B cell (primary cell): Measurements from ENCODE around the gene DSN1. TPM values are rescaled to one million over a fixed set of nuclear protein-coding genes. Genes with fewer than 3 reads are reported as not detected.
"Not testable (repeated sequence)": the region's sequence is repeated elsewhere in the genome, so short reads cannot be mapped to it uniquely, and the experiment has no call there.

ENCODE experiments used
- ATAC-seq: fragments of 200-7000 bp; cut with Tn5 transposase; one replicate; pipeline ENCODE4 v1.10.0; 2021; ENCODE audit warnings: low read depth, mild to moderate bottlenecking, moderate number of reproducible peaks, moderate library complexity
- CTCF ChIA-PET: fragments of 350-600 bp; sonication (Branson Sonifier 250); formaldehyde crosslinking; loops from one replicate; lab custom pipeline; 2021; ENCODE audit warnings: antibody characterized with exemption, inconsistent platforms; lab: Charles Lee
- POLR2A ChIA-PET: fragments of 350-600 bp; sonication (Branson Sonifier 250); formaldehyde crosslinking; loops from one replicate; lab custom pipeline; 2021; ENCODE audit warnings: antibody characterized with exemption; lab: Charles Lee
- DNase-seq: peaks from one replicate; pipeline ENCODE4 v3.0.0; 2013
- H2AFZ ChIP-seq: 2 replicates; pipeline ENCODE4 v1.6.1; 2012; ENCODE audit warnings: mild to moderate bottlenecking, low read depth, low read length; ENCODE audit not compliant: insufficient read depth, poor library complexity, severe bottlenecking
- H3K27ac ChIP-seq, 2 donors: 1 replicate in 1 of 2; 2 replicates in 1 of 2; pipeline ENCODE4 v1.5.1; 2012 to 2013; ENCODE audit warnings: low read length in 2 of 2, mild to moderate bottlenecking in 2 of 2, moderate library complexity in 1 of 2
- H3K27me3 ChIP-seq, 4 experiments: fragments of 200-600 bp in 1 of 4; sonication (generic) in 1 of 4; replicated peaks in 1 of 4; 1 replicate in 2 of 4; 2 replicates in 2 of 4; pipeline versions ENCODE4 v1.6.1 to v1.7.0; 2013 to 2016; ENCODE audit warnings: low read length in 3 of 4, mild to moderate bottlenecking in 2 of 4, mixed read lengths in 1 of 4, moderate library complexity in 1 of 4; ENCODE audit not compliant: insufficient read depth in 4 of 4, control insufficient read depth in 3 of 4; ENCODE audit errors: control extremely low read depth in 1 of 4
- H3K36me3 ChIP-seq, 2 experiments: replicated peaks in 1 of 2; 1 replicate in 1 of 2; 2 replicates in 1 of 2; pipeline versions ENCODE4 v1.6.1 to v1.7.1; 2013; ENCODE audit warnings: low read length in 1 of 2; ENCODE audit not compliant: insufficient read depth in 2 of 2, control insufficient read depth in 1 of 2; ENCODE audit errors: control extremely low read depth in 1 of 2, extremely low read depth in 1 of 2
- H3K4me1 ChIP-seq, 2 donors: fragments of 200-600 bp in 1 of 2; sonication (generic) in 1 of 2; 1 replicate in 1 of 2; 2 replicates in 1 of 2; pipeline versions ENCODE4 v1.5.1 to v1.6.1; 2013 to 2017; ENCODE audit warnings: low read length in 2 of 2; ENCODE audit not compliant: control insufficient read depth in 2 of 2, insufficient read depth in 2 of 2
- H3K4me2 ChIP-seq: replicated peaks from 2 replicates; pipeline ENCODE3; 2012; ENCODE audit warnings: mild to moderate bottlenecking, low read depth, low read length; ENCODE audit not compliant: poor library complexity, severe bottlenecking
- H3K4me3 ChIP-seq, 5 experiments: fragments of 200-600 bp in 1 of 5; sonication (generic) in 1 of 5; 1 replicate in 3 of 5; 2 replicates in 2 of 5; pipeline versions ENCODE4 v1.5.1 to v1.7.0; 2011 to 2016; ENCODE audit warnings: low read length in 4 of 5, mild to moderate bottlenecking in 4 of 5, low read depth in 2 of 5, control low read depth in 1 of 5, moderate library complexity in 1 of 5; ENCODE audit not compliant: insufficient read depth in 1 of 5; ENCODE audit errors: control extremely low read depth in 1 of 5, extremely low read depth in 1 of 5
- H3K79me2 ChIP-seq: fragments of 200-600 bp; sonication (generic); one replicate; pipeline ENCODE4 v1.6.0; 2016; ENCODE audit warnings: low read length; ENCODE audit not compliant: control insufficient read depth, insufficient read depth
- H3K9ac ChIP-seq: fragments of 200-600 bp; sonication (generic); 2 replicates; pipeline ENCODE4 v1.6.1; 2017; ENCODE audit warnings: mild to moderate bottlenecking, low read length, moderate library complexity
- H3K9me3 ChIP-seq, 3 donors: one replicate each; pipeline versions ENCODE4 v1.6.1 to v1.7.1; 2013; ENCODE audit warnings: low read length in 2 of 3; ENCODE audit not compliant: control insufficient read depth in 2 of 3, insufficient read depth in 1 of 3; ENCODE audit errors: control extremely low read depth in 1 of 3
- H4K20me1 ChIP-seq: 2 replicates; pipeline ENCODE4 v1.6.0; 2012; ENCODE audit warnings: mild to moderate bottlenecking, low read length; ENCODE audit not compliant: insufficient read depth, control insufficient read depth, poor library complexity, severe bottlenecking
- H3K27ac Mint-ChIP-seq: one replicate; pipeline ENCODE4 v1.8.0; 2021; ENCODE audit warnings: mixed read lengths
- H3K27me3 Mint-ChIP-seq: one replicate; pipeline ENCODE4 v1.8.0; 2021; ENCODE audit warnings: mixed read lengths
- H3K4me1 Mint-ChIP-seq: one replicate; pipeline ENCODE4 v1.8.0; 2021; ENCODE audit warnings: mixed read lengths
- H3K4me3 Mint-ChIP-seq: one replicate; pipeline ENCODE4 v1.8.0; 2021; ENCODE audit warnings: mixed read lengths
- H3K9me3 Mint-ChIP-seq: one replicate; pipeline ENCODE4 v1.8.0; 2022; ENCODE audit warnings: mixed read lengths; ENCODE audit not compliant: insufficient read depth
- EZH2 ChIP-seq: IDR thresholded peaks from 2 replicates; pipeline ENCODE4 v1.6.1; 2012; ENCODE audit warnings: borderline replicate concordance, low read depth, mild to moderate bottlenecking, moderate library complexity, low read length; ENCODE audit not compliant: insufficient read depth, poor library complexity, severe bottlenecking
- WGBS: methylation state at CpG from one replicate; pipeline ENCODE4 v1.1.5; 2013; ENCODE audit warnings: missing lambda C conversion rate; ENCODE audit not compliant: insufficient coverage; 5-methylcytosine and 5-hydroxymethylcytosine counted together
- intact Hi-C: fragments of 100-400 bp; cut with micrococcal nuclease; formaldehyde crosslinking; loops from one replicate; pipeline ENCODE4 v1.10.0; 2022
- polyA plus RNA-seq: library from polyadenylated mRNA; depleted of rRNA; stranded (reverse); fragments of >200 nt; gene quantifications from 2 replicates; pipeline ENCODE4 v1.2.3, GENCODE V29; 2012
- total RNA-seq, 2 donors: library from RNA; stranded (reverse); fragments of 120-200 nt in 1 of 2; gene quantifications; 1 replicate in 1 of 2; 2 replicates in 1 of 2; pipeline versions ENCODE4 v1.2.3 to v1.2.4, GENCODE V29; 2013 to 2022
- TF ChIP-seq, protein P1 (sequence below): fragments of 200-600 bp; IDR thresholded peaks from one replicate; pipeline ENCODE4 v1.8.0; 2022; ENCODE audit warnings: antibody characterized with exemption, mild to moderate bottlenecking

Gene DSN1
- total and polyA plus RNA-seq, 2 donors (not counting 1 experiment from before 2014, with no cell fraction given) = 13.2 to 17.1 TPM

DNA sequence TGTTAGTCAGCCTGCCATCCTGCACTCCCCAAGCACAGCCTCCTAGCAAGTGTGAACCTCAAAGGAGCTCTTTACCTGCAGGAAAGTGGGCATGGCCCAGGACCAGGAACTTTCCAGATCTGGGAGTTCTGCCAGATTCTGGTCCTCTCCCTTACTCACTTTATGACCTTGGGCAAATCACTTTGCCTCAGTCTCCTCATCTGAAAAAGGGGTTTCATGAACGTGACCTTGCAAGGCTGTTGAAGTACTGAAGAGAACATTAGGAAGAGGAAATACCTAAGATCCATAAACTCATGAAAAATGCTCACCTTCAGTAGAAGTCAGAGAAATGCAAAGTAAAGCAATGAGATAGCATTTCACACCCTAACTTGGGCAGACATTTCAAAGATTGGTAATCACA is 26.8 kb upstream of the DSN1 start:
- H3K4me1 ChIP-seq = no peaks in the 10 kb centered on the region
- H3K79me2 ChIP-seq = no peaks in the 10 kb centered on the region
- H3K9ac ChIP-seq = no peak overlapping the region
- no CpG with 5 or more reads among the region's 1 CpG for WGBS
- H2AFZ ChIP-seq = no peak overlapping the region
- intact Hi-C loops = no loop called here
- H3K27me3 ChIP-seq = no peaks in the 10 kb centered on the region
- ChIA-PET CTCF (interaction anchor here (0.9 to 8.2 kb wide), 3 partner anchors 8 to 46 kb away, joined by 3 to 45 read pairs (median 3); partner anchors contain the start of gene DSN1), POLR2A (no interaction called here)
- Mint-ChIP-seq H3K4me1 (no peaks in the 10 kb centered on the region), H3K27me3 (no peaks in the 10 kb centered on the region), H3K27ac (no peak overlapping the region), H3K4me3 (no peak overlapping the region), H3K9me3 (no peaks in the 10 kb centered on the region)
- H3K4me2 ChIP-seq = no peak overlapping the region
- peaks cover 3 to 70% of the 10 kb centered on the region in 2 experiments for H3K36me3 ChIP-seq
- no peaks in the 10 kb centered on the region for H4K20me1 ChIP-seq
- TF ChIP-seq, protein P1, sequence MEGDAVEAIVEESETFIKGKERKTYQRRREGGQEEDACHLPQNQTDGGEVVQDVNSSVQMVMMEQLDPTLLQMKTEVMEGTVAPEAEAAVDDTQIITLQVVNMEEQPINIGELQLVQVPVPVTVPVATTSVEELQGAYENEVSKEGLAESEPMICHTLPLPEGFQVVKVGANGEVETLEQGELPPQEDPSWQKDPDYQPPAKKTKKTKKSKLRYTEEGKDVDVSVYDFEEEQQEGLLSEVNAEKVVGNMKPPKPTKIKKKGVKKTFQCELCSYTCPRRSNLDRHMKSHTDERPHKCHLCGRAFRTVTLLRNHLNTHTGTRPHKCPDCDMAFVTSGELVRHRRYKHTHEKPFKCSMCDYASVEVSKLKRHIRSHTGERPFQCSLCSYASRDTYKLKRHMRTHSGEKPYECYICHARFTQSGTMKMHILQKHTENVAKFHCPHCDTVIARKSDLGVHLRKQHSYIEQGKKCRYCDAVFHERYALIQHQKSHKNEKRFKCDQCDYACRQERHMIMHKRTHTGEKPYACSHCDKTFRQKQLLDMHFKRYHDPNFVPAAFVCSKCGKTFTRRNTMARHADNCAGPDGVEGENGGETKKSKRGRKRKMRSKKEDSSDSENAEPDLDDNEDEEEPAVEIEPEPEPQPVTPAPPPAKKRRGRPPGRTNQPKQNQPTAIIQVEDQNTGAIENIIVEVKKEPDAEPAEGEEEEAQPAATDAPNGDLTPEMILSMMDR = no peak
- TF ChIP-seq EZH2 = no peak
- H3K27ac ChIP-seq = no peak overlapping the region
- H3K9me3 ChIP-seq = peaks cover 0 to 5% (median 0%) of the 10 kb centered on the region in 3 donors
- ATAC-seq (no peak), DNase-seq (no peak)
- no peak overlapping the region for H3K4me3 ChIP-seq

DNA sequence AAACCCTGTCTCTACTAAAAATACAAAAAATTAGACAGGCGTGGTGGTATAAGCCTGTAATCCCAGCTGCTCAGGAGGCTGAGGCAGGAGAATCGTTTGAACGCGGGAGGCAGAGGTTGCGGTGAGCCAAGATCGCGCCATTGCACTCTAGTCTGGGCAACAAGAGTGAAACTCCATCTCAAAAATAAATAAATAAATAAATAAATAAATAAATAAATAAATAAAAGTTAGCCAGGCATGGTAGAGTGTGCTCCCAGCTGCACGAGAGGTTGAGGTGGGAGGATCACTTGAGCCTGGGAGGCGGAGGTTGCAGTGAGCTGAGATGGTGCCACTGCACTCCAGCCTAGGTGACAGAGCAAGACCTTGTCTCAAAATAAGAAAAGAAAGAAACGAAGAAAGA is 25.8 kb upstream of the DSN1 start:
- H3K36me3 ChIP-seq = peaks cover 1 to 63% of the 10 kb centered on the region in 2 experiments
- ATAC-seq = not testable (repeated sequence)
- WGBS = 100% methylated on average over 2 of the region's 10 CpGs

More for the DNA sequence above, 25.8 kb upstream of the DSN1 start:
- H2AFZ ChIP-seq, H3K4me2 ChIP-seq, POLR2A ChIA-PET, H3K27me3 Mint-ChIP-seq, H3K4me1 ChIP-seq, DNase-seq, H3K4me3 Mint-ChIP-seq, H4K20me1 ChIP-seq, H3K27ac ChIP-seq, H3K4me1 Mint-ChIP-seq, H3K9me3 Mint-ChIP-seq, H3K4me3 ChIP-seq, H3K9ac ChIP-seq, intact Hi-C loops, H3K27ac Mint-ChIP-seq, H3K9me3 ChIP-seq, H3K27me3 ChIP-seq, H3K79me2 ChIP-seq: not testable (repeated sequence)
- CTCF ChIA-PET = interaction anchor here (0.9 to 8.2 kb wide), 2 partner anchors 9 to 45 kb away, joined by 3 to 45 read pairs; no protein-coding TSS in a partner anchor
